Thoracic aorta (tissue), 2 donors: ENCODE measurements around the gene BEST3. TPM values are rescaled to one million over a fixed set of nuclear protein-coding genes. Genes with fewer than 3 reads are reported as not detected.
A peak's percentile ranks its signal among the peaks of the same experiment; 100 is the strongest.

Experiments used
- ATAC-seq: fragments of 150-250 bp; one replicate; pipeline ENCODE4 v1.8.0; 2017; ENCODE audit warnings: low read depth; ENCODE audit not compliant: insufficient number of reproducible peaks, low FRiP score
- DNase-seq: peaks from one replicate; pipeline ENCODE4 v3.0.0-alpha.2; 2020; ENCODE audit warnings: low spot score
- H3K27ac ChIP-seq, 2 donors: fragments of 200-600 bp; sonication (generic); 1 replicate in 1 of 2; 2 replicates in 1 of 2; pipeline ENCODE4 v1.5.1; 2016; ENCODE audit warnings: mild to moderate bottlenecking in 2 of 2, moderate library complexity in 2 of 2
- H3K27me3 ChIP-seq: fragments of 200-600 bp; sonication (generic); replicated peaks from 2 replicates; pipeline ENCODE4 v1.6.0; 2016; ENCODE audit warnings: mild to moderate bottlenecking; ENCODE audit not compliant: insufficient read depth
- H3K36me3 ChIP-seq: fragments of 200-600 bp; sonication (generic); one replicate; pipeline ENCODE4 v1.5.1; 2016
- H3K4me1 ChIP-seq, 2 donors: fragments of 200-600 bp; sonication (generic); 1 replicate in 1 of 2; 2 replicates in 1 of 2; pipeline versions ENCODE4 v1.5.1 to v1.6.0; 2016; ENCODE audit warnings: low read depth in 2 of 2, mild to moderate bottlenecking in 1 of 2; ENCODE audit not compliant: control insufficient read depth in 1 of 2
- H3K4me3 ChIP-seq: fragments of 200-600 bp; sonication (generic); 2 replicates; pipeline ENCODE4 v1.5.1; 2016; ENCODE audit warnings: mild to moderate bottlenecking
- H3K9me3 ChIP-seq: fragments of 200-600 bp; sonication (generic); 2 replicates; pipeline ENCODE4 v1.5.1; 2016
- total RNA-seq, 2 donors: library from RNA; depleted of rRNA; stranded (reverse); fragments of >200 nt; gene quantifications; one replicate each; pipeline versions ENCODE4 v1.1.0 to v1.2.3, GENCODE V29; 2016
- TF ChIP-seq, protein P1 (sequence below): fragments of 200-600 bp; sonication (generic); IDR thresholded peaks from one replicate; pipeline ENCODE4 v1.5.1; 2019; ENCODE audit warnings: antibody characterized with exemption

BEST3 gene
- total RNA-seq, 2 donors from 2014 or later, result not detected

DNA sequence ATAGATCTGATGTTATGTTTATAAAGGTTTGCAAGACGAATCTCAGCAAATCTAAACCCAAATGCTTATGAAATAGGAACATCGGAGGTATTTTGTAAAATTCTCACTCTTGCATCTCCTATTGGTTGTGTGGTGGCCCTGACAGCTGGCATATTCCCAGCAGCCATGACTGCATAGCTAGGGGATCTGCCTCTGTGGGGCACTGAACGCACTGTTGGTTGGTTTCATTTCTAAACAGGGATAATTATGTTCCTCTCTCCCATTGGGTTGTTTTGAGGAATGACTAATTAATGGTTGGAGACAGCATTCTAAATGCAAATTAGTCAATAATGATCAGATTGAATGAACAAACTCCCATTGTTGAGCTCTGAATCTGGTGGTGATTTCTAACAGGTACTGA, 2.7 kb upstream of the BEST3 start:
- no peak for DNase-seq
- H3K27me3 ChIP-seq, result no peaks in the 10 kb centered on the region
- no peak for ATAC-seq
- H3K9me3 ChIP-seq, result no peaks in the 10 kb centered on the region
- no peaks in the 10 kb centered on the region for H3K4me1 ChIP-seq
- no peak overlapping the region for H3K27ac ChIP-seq
- no peaks in the 10 kb centered on the region for H3K36me3 ChIP-seq
- TF ChIP-seq, protein P1, sequence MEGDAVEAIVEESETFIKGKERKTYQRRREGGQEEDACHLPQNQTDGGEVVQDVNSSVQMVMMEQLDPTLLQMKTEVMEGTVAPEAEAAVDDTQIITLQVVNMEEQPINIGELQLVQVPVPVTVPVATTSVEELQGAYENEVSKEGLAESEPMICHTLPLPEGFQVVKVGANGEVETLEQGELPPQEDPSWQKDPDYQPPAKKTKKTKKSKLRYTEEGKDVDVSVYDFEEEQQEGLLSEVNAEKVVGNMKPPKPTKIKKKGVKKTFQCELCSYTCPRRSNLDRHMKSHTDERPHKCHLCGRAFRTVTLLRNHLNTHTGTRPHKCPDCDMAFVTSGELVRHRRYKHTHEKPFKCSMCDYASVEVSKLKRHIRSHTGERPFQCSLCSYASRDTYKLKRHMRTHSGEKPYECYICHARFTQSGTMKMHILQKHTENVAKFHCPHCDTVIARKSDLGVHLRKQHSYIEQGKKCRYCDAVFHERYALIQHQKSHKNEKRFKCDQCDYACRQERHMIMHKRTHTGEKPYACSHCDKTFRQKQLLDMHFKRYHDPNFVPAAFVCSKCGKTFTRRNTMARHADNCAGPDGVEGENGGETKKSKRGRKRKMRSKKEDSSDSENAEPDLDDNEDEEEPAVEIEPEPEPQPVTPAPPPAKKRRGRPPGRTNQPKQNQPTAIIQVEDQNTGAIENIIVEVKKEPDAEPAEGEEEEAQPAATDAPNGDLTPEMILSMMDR, result no peak
- no peak overlapping the region for H3K4me3 ChIP-seq

DNA sequence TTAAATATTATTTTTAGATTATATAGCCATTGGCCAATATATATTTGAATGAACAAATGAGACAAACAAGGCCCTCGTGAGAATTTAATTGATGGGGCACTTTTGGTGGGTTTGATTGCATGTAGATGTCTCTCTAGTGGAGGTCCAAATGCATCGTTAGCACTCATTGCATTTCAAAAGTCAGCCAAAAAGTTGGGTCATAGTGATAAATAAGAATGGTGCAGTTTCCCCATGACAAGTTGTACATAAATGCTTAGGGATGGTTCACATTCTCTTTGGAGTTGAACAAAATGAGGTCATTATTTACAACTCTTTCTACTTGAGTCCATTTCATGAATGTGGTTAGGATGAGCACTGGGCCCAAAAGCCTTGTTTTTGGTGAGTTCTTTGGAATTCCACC, 1.0 kb downstream of the BEST3 start:
- DNase-seq, result no peak
- no peak for ATAC-seq
- TF ChIP-seq, protein P1, result no peak

DNA sequence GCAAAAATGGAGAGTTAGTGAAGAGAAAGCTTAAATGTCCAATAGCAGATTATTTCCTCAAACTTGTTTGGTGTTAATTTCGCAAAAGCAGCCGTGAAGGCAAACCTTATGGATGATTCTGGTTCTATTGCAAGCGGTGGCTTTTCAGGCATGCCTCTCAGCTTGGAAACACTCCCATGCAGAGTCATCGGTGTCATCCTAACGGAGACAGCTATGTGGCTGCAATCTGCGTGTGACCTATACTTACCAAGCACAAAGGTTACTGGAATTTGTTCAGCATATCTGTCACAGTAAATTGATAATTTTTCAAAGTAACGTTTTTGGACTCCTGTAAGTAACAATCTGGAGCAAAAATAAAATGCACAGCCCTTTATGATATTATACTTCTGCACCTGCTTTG, 5.0 kb downstream of the BEST3 start:
- no peaks in the 10 kb centered on the region for H3K27me3 ChIP-seq
- H3K9me3 ChIP-seq, result no peaks in the 10 kb centered on the region
- H3K4me3 ChIP-seq, result no peak overlapping the region
- H3K27ac ChIP-seq, result no peak overlapping the region
- peaks cover 3 to 8% of the 10 kb centered on the region in 2 donors for H3K4me1 ChIP-seq
- ATAC-seq (no peak), DNase-seq (no peak)
- TF ChIP-seq, protein P1, result no peak
- H3K36me3 ChIP-seq, result no peaks in the 10 kb centered on the region

More for the DNA sequence above, 1.0 kb downstream of the BEST3 start:
- H3K27ac ChIP-seq, result no peak overlapping the region
- H3K27me3 ChIP-seq, result no peaks in the 10 kb centered on the region
- no peaks in the 10 kb centered on the region for H3K36me3 ChIP-seq
- no peak overlapping the region for H3K4me3 ChIP-seq
- no peaks in the 10 kb centered on the region for H3K9me3 ChIP-seq
- H3K4me1 ChIP-seq, result no peaks in the 10 kb centered on the region

DNA sequence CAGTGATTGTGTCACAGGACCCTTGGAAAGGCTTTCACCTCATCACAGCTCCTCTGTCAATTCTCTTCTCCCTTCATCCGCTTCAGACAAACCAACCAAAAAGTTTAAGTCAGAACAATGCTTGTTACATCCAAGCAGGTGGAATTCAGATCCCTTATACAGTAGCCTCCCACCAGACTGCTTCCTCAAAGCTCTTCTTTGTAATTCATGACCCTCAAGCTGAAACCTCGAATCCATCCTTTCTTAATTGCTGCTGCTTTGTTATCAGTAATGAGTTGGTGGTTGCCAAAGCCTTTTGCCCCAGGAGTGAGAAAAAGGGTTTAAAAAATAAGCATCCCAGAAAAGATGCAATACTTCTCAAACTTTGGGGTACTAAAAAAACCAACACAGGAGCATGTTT, 9.5 kb downstream of the BEST3 start:
- H3K4me1 ChIP-seq, result peaks cover 9 to 20% of the 10 kb centered on the region in 2 donors
- no peaks in the 10 kb centered on the region for H3K27me3 ChIP-seq
- no peak overlapping the region for H3K4me3 ChIP-seq
- H3K27ac ChIP-seq, result peak overlapping the region; percentile 58 to 68
- DNase-seq, result no peak
- no peak for ATAC-seq
- no peaks in the 10 kb centered on the region for H3K36me3 ChIP-seq
- TF ChIP-seq, protein P1, result no peak
- H3K9me3 ChIP-seq, result no peaks in the 10 kb centered on the region

DNA sequence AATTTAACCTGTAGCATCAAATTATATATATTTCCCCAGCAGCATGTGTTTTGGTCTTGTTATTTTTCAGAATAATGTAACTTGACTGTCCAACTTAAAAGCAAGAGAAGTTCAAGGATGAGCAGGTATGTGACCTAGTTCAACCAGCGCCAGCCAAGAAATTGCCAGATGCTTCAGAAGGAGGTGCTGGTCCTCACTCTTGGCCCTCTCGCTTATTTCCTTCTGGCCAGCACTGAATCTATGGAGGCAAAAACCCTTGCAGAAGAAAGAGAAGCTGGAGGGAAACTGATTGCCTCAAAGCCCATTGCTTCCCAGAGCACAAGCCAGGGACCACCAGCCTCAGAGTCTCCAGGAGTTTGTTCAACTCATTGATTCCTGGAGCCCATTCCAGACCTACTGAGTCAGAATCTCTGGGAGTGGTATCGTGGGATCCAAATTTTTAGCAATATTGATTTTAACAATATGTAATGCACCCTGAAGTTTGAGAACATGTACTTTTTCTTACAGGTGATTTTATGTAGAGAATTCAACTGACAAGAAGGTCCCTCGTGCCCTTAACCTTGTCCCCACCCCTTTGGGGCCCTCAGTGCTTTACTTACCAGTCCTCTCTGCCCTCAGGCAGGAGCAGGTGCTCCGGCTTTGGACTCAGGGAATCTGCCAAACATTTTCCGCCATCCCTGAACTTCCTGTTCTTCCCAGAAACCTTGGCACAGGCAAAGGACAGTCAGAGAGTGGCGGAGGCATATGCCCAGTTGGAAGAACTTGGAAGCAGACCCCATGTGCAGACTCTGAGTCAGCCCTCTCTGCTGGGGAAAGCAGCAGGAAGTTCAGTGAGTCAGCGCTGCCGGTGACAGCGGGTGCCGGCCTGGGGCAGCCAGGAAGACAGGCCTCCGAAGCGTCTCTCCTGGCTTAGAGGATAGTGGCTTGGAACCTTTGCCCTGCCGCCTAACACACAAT, 10.4 kb downstream of the BEST3 start:
- peak; percentile 92 for ATAC-seq
- TF ChIP-seq, protein P1, result no peak

More for the DNA sequence above, 10.4 kb downstream of the BEST3 start:
- Histone ChIP-seq H3K9me3 (no peaks in the 10 kb centered on the region), H3K4me1 (peaks cover 9 to 20% of the 10 kb centered on the region in 2 donors), H3K27me3 (no peaks in the 10 kb centered on the region), H3K27ac (peak overlapping the region; percentile 58 to 68), H3K36me3 (no peaks in the 10 kb centered on the region), H3K4me3 (peak overlapping the region; percentile 17)
- DNase-seq, result peak; percentile 53
